Stimulated activated CD8-positive, alpha-beta memory T cell treated with anti-CD3 and anti-CD28 coated beads, Interleukin-15, amount 100 ng/mL, for 48 hours (primary cell): Measurements from ENCODE around the gene NLGN1.
"Not testable (repeated sequence)": the region's sequence is repeated elsewhere in the genome, so short reads cannot be mapped to it uniquely, and the experiment has no call there.

Experiments
- DNase-seq, 2 donors: peaks; one replicate each; pipeline ENCODE4 v3.0.0-alpha.2; 2020; ENCODE audit warnings: low read depth in 2 of 2

Gene NLGN1

DNA sequence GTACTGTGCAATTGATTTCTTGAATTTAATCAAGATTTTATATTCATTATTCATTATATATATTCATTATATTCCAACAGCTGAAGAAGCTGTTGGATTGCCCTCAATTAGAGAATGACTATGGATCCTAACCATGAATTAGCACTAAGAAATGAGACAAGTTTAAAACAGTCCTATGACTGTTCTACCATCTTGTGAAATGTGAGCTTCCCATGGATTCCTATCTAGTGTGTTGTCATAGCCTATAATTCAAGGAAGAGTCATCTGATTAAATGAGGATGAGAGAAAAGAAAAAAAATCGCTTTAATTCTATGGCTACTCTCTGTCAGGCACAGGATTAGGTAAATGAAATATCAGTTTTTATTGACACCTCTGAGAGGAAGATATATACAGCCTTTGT, 765.0 kb downstream of the NLGN1 start:
- DNase-seq = no peak

DNA sequence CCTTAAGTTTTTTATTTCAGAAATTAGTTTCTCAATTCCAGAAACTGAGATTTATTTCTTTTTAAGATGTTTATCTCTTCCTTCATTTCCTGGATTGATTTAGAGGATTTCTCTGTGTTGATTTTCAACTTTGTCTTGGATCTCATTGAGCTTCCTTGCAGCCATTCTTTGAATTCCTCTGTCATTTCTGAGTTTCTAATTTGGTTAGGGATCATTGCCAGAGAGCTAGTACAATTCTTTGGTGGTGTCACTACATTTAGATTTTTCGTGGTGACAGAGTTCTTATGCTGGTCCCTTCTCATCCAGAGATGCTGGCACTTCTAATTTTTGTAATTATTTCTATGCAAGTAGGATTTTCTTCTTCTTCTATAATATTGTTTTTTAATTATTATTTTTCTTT, 770.5 kb downstream of the NLGN1 start:
- no peak for DNase-seq

DNA sequence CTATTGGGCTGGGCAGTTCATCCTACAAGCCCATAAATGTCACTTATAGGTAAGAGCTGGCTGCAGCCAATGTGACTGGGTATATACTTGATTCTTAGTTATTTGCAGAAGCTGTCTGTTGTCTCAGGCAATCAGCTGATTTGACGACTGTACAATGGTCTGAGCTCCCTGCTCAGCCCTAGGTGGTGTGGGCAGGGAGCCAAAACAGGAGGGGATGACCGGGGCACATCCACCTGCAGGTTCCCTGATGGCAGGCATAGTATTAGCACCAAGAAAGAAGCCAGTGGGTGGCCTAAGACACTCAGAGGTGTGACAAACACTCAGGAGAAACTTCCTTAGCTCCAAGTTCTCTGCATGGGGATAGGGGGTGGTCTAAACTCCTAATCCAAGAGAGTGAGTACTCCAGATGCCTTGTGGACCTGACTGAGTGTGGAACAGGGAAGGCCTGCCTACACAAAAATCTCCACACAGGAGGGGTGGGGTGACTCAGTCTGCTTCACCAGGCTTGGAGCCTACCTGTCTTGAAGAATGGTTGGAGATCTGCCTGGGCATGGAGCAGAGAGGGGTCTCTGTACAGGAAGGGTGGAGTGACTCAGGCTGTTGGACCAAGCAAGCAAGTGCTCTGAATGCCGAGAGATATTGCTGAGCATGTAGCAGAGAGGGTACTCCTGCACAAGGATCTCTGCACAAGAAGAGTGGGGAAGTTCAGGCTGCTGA, 771.2 kb downstream of the NLGN1 start:
- DNase-seq = no peak

DNA sequence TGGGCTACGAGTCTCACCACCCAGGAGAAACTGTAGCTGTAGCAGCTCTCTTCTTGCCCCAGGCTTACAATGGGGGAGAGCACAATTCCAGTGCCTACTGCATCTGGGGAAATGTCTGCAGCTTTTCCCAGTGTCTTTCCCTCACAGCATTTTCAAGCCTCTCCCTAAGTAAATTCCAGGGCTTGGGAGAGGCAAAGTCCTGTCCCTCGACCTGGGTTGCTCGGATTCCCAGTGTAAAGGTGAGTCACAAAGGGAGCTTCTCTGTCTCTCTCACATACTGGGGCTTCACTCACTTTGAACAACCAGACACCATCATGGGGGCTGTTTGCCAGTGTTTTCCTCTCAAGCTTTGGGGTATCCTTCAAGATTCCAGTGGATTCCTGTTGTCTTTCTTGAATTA, 772.2 kb downstream of the NLGN1 start:
- no peak for DNase-seq

GRCh38 chr3:174170248-174170647, 772.7 kb downstream of the NLGN1 start:
- no peak for DNase-seq

DNA sequence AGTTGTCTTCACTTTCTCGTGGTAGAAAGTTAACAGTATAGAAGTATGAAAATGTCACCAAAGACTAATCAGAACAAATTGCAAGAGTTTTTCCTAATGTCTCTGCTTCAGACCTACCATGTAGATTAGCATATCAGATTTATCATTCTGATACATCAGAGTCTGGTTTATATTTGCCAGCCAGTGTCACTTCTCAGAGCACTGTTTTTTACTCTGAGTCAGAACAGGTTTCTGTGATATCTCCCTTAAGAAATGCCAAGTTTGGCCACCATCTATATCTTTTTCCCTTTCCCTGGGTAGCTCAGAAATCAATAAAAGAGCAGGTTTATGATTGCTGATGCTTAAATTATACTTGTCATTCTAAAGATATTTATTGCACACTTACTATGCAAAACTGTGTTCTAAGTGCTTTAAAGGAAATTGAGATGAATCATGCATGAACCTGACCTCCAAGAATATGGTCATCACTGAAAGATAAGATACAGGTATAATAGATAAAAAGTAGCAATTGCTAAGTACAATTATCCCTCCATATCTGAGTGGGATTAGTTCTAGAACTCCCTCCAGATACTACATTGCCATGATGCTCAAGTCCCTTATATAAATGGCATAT, 788.9 kb downstream of the NLGN1 start:
- DNase-seq = no peak

- DNase-seq = no peak
Measured at GRCh38 chr3:174191380-174191779, 793.8 kb downstream of the NLGN1 start.

- no peak for DNase-seq
Measured at GRCh38 chr3:174191895-174192294, 794.4 kb downstream of the NLGN1 start.

- no peak for DNase-seq
Measured at GRCh38 chr3:174192471-174192870, 794.9 kb downstream of the NLGN1 start.

DNA sequence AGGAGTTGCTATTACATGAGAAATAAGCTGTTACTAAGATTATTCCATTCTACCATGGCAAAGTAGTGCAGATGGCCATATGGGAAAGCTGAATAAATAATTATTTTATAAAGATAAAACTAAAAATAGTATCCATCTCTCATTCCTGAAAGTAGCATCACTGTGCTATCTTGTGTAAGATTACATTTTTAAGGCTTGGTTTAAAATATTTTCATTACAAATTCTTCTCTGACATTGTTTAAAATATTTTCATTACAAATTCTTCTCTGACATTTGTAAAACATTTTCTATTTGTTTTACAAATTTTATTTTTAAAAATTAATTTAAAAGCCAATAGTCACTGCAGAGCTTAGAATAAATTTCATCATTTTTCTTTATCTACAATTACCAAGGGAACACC, 796.1 kb downstream of the NLGN1 start:
- no peak for DNase-seq

DNA sequence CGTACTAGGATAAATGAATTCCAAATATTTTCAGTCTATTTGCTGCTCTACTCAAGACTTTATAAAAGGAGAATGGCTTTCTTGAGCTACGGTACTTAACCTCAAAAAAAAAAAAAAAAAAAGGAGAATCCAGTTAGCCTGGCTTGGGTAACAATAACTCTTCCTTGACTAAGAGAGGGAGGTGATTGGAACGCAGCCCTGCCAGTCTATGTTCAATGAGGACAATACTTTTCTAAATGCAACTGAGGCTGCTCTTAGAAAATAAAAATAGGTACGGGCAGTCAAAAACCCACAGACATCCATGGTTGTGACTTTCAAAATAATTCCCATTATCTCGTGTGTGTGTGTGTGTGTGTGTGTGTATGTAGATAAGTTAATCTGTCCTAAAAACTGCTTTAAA, 799.9 kb downstream of the NLGN1 start:
- DNase-seq = no peak

- no peak for DNase-seq
Measured at GRCh38 chr3:174198199-174198598, 800.7 kb downstream of the NLGN1 start.

DNA sequence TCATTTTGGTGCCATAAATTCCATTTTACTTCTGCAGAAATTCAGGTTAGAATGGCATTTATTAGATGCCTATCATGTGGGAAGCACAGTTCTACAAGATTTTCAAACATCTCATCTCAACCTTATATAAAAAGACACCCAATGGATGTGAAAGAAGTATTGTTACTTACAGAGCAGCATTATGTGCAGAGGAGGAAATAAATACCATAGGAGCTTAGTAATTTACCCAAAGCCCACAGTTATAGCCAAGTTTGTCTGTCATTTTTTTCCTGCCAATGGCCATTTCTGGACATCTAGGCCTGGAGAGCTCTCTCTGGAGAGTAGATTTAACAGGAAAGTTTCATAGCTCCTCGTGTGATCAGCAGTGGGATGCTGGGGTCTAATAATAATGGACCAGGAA, 802.2 kb downstream of the NLGN1 start:
- no peak for DNase-seq

DNA sequence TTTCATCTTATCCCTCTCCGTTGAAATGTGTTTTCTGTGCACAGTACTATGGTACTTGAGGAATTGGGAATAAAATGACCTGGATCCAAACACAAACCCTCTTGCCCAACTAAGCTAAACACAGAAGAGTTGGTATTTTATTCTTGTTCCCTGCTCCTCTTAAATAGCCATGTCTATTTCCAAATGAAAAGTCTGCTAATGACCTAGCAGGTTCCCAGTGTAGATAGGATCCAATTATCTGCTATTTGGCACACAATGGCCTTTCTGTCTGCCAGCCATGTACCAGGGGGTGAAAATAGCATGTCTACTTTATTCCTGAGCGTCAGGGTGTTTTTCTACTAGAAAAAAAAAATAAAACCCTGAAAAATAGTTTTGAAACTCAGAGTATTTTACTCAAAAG, 804.6 kb downstream of the NLGN1 start:
- DNase-seq = no peak

DNA sequence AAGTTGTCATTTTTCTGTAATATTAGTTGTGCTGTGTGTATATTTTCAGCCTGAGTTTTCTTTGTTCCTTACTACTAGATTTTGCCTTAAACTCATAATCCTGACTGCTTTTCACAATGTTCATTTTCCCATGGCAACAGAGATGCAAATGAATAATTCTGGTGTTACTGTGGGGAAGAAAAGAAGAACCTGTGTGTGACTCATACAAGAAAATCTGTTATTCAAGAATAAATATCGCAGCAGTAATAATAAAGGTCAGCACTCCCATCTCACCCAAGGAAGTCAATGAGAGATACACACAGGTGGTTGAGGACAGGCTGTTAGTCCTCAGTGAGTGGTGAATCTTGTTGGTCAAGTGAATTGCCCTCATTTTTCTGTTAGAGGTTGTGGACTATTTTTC, 805.0 kb downstream of the NLGN1 start:
- DNase-seq = no peak

DNA sequence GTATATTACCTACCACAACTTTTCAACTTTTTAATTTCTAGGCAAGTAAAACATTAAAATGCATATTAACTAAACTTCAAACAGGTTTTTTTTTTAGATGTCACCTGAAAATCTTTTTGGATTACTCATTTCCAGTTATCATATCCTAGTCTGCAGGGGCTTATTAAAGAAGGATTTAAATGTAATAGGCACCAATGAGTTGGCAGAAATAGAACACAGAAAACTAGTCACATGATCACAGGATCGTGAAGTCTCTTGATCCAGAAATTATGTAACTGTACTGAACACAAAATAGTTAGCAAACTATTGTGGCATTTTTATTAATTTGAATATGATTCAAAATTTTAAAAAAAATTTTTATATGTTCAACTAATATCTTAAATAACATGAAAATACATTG, 807.2 kb downstream of the NLGN1 start:
- DNase-seq = no peak

GRCh38 chr3:174206607-174207192, 809.2 kb downstream of the NLGN1 start:
- no peak for DNase-seq

DNA sequence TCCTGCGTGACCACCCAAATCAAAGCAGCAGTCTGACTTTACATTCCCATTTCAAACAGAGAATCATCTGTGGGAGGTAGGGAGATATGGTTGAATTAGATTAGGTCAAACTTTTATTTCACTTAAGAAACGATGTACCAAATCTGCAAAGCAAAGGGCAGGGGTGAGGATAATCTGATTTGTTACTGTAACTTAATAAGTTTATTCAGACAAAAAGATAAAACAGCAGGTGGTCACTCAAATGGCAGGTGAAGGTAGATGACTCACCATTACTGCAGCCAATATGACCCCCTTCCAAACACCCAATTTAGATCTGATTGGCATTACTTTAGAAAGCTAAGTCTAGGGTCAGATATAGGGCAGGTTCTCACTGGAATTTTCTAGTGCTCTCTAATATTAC, 810.6 kb downstream of the NLGN1 start:
- no peak for DNase-seq

DNA sequence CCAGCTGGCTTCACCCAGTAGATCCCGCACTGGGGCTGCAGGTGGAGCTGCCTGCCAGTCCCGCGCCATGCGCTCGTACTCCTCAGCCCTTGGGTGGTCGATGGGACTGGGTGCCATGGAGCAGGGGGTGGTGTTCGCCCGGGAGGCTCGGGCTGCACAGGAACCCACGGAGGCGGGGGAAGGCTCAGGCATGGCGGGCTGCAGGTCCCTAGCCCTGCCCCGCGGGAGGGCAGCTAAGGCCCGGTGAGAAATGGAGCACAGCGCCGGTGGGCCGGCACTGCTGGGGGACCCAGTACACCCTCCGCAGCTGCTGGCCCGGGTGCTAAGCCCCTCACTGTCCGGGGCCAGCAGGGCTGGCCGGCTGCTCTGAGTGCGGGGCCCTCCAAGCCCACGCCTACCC, 814.4 kb downstream of the NLGN1 start:
- DNase-seq = not testable (repeated sequence)

- no peak for DNase-seq
Measured at GRCh38 chr3:174215456-174215855, 817.9 kb downstream of the NLGN1 start.

- DNase-seq = no peak
Measured at GRCh38 chr3:174216019-174216418, 818.5 kb downstream of the NLGN1 start.

DNA sequence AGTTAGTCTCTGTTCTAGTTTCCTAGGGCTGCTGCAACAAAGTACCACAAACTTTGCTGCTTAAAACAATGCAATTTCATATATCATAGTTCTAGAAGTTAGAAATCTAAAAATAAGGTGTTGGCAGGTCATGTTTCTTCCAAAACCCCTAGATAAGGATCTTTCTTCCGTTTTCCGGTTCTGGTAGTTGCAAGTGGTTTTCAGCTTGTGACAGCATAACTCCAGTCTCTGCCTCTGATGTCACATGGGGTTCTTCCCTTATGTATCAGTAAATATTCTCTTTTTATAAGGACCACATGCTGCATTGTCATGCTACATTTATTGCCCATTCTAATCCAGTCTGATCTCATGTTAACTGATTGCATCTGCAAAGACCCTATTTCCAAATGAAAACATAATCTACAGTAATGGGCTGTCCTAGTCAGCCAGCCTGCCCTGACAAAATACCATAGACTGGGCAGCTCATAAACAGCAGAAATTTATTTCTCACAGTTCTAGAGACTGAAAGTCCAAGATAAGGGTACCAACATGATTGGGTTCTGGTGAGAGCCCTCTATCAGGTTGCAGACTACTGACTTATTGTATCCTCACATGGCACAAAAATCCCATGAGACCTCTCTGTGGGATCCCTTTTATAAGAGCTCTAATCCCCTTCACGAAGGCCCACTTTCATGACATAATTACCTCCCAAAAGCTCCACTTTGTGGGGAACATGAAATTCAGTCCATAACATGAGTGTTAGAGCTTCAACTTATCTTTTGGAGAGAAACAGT, 819.6 kb downstream of the NLGN1 start:
- DNase-seq = no peak

- no peak for DNase-seq
Measured at GRCh38 chr3:174218016-174218415, 820.5 kb downstream of the NLGN1 start.
